ENCODE results near the gene GPR55.

Gene GPR55

DNA sequence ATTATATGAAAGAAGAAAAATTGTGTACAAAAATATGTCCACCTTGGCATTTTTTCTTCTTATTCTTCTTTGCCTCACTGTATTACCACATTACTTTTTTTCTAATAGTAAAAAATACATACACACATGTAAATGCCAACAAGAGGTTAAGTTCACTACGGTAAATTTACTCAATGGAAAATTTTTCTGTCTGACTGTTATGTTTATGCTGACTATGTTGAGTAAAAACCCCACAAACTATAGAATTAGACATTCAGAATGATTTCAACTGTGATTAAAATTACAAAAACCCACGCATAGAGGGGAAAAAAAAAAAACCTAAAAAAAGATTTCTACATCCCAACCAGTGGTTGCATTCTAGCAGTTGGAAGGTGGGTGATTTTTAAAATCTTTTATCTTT, 5.4 kb downstream of the GPR55 start:
- no peak for DNase-seq (ENCODE audit: low read depth in 1 of 2, low spot score in 1 of 2)

DNA sequence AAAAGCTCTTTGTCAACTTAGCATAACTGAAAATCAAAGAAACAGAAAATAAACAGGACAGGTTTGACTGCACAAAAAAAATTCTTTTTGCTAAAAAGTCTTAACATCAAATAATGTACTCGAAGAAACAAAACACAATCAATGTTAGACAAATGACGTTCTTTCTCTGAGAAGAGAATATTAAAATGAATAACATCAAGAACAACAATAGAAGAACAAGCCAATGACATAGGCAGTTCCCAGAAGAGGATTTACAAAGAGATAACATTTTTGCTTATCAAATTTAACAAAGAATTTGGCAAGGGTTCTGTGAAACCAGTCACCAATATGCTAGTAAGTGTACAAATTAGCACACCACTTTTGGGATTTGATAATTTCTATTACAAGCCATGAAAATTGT, 5.8 kb downstream of the GPR55 start:
- DNase-seq (ENCODE audit: low read depth in 1 of 2, low spot score in 1 of 2) = no peak

DNA sequence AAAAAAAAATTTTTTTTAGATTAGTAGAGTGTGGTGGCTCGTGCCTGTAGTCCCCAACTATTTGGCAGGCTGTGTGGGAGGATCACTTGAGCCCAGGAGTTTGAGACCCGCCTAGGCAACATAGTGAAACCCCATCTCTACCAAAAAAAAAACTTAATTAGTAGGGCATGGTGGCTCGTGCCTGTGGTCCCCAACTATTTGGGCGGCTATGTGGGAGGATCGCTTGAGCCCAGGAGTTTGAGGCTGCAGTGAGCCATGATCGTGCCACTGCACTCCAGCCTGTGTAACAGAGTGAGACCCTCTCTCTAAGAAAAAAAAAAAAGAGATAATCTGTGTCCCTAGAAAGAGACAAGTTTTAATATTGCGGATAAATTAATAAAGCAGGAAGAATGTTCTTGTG, 8.8 kb downstream of the GPR55 start:
- no peak for DNase-seq (ENCODE audit: low read depth in 1 of 2, low spot score in 1 of 2)

DNA sequence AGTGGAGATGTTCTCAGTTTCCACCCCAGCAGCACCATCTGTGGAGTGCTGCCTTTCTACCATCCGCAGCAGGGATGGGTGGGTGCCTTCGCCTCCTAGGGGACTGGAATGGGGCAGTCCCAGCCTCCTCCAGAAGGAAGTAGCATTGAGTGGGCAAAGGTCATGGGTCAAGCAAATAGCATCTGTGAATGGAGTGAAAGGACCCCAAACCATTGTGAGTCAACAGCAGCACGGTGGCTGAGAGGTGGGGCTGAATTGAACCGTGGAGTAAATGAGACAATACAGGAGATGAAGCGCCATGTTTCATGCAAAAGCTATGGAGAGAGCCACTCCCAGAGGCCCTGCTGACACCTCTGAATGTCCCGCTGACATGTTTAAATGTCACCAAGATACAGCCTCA, 9.7 kb downstream of the GPR55 start:
- no peak for DNase-seq (ENCODE audit: low read depth in 1 of 2, low spot score in 1 of 2)

DNA sequence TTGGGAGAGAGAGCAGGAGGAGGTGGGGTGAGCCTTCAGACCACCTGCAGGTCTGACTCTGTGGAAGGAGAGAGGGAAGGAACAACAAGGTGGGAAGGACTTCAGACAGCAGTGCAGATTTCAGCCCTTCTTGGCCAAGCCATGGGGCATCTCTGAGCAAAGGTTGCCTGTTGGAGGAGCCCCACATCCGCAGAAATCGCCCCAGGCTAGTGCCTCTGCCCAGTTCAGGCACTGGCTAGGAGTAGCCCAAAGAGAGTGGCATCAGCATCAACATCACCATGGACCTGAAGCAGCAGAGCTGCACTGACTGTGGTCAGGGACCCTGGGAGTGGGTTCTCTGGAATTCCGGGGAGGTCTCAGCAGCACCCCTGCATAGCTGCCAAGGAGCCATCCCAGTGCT, 10.2 kb downstream of the GPR55 start:
- no peak for DNase-seq (ENCODE audit: low read depth in 1 of 2, low spot score in 1 of 2)

DNA sequence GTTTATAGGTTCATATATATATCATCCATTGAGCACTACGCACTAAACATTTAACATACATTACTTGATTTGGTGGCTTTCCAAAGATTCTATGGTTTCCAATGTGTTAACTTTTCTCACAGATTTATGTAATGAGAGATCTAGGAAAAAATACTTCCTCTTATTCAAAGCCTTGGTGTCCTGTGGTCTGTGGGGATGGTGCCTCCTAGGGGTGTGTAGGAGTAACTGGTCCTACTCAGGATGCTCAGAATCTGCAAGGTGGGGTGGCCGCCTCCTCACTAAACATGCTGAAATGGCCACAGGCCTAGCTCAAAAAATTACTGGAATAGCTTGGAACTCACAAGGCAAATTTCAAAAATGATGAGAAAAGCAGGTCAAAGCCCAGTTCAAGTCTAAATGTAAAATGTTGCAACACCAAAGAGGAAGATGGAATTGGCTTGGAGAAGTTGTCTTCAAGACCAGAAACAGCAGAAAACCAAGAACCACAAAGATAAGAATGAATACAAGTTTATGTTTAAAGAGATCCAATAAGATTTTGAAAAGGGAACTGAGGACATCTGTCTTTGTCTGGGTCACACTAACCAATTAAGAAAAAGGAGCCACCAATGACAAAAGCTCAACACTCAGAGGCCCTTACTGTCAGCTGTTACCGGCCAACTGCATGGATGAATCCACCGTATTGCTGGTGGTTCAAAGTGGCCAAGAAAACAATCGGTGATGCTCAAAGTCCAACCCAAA, 11.5 kb downstream of the GPR55 start:
- no peak for DNase-seq (ENCODE audit: low read depth in 1 of 2, low spot score in 1 of 2)

DNA sequence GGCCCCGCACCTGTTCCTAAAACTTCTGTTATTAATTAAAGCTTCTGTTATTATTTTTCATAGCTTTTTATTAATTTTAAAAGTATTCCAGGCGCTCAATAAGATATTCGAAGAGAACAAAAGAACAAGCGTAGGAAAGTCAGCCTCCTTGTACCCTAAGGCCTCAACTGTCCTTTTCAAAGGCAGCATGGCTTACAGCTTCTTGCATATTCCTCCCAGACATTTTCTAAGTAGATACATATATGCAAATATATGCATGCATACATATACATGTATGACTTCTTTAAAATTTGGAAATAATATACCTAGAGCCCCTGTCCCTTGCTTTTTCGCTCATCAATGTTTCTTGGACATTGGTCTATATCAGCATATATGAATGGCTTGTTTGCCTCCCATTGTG, 12.3 kb downstream of the GPR55 start:
- DNase-seq (ENCODE audit: low read depth in 1 of 2, low spot score in 1 of 2) = no peak

DNA sequence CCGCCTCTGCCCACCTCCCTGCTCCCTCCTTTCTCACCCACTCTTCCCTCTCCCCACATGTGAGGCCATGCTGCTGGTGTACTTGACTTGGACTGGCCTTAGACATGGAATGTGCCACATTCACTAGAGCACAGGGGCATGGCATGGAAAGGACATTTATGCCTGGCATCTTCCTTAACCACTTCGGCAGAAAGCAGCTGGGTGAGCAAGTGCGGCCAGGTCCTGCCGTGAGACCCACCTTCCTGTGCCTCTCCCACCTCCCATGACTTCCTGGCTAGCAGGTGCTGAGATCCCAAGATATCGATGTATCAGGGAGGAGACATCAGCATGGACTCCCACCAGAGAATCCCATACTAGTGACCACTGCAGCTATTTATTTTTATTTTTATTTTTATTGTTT, 13.0 kb downstream of the GPR55 start:
- no peak for DNase-seq (ENCODE audit: low read depth in 1 of 2, low spot score in 1 of 2)

DNA sequence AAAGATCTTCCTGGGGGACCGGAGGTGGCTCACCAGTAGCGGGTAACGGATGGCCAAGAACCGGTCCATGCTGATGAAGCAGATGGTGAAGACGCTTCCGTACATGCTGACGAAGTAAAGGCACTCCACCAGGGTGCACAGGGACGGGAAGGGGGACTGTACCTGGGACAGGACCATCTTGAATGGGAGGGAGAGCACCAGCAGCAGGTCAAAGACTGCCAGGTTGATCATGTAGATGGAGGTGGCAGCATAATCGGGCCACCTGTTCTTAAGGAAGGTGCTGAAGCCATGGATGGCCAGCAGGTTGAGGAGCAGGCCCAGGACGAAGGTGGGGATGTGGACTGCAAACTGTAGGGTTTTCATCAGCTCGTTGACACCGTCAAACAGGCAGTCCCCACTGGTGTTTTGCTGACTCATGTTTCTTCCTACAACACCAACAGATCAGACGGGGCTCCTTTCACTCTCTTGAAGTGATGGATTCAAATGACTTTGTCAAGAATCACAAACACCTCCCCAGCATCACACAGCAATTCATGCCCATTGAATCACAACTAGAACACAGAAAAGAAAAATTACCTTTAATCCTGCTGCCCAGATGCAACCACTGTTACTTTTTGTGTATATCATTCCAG, 14.4 kb downstream of the GPR55 start:
- DNase-seq (ENCODE audit: low read depth in 1 of 2, low spot score in 1 of 2) = no peak

DNA sequence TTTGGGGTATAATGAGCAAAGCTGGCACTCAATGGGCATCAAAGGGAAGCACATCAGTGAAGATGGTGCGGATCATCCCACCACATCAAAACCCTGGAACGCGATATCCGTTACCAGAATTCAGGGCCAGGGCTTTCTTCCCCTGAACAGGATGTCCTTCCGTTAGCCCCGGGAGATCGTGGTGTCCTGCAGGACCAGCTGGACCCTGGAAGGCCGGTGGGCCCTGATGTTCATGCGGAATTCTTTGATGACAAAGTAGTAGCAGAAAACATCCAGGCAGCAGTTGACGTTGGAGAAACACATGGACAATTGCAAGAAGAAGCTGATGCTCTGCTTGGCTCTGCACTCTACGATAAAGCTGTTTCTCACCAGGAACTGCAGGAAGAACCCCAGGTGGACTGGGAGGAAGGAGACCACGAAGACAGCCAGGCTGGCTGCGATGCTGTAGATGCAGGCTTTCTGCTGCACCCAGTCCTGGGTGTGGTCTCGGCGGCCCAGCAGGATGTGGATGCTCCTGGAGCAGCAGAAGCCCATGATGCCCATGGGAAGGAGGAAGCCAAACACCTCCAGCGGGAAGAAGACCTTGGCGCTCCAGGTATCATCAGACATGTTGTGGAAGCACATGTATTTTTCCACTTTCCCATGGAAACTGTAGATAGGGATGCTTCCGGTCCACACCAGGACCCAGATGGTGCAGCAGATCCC, 15.0 kb downstream of the GPR55 start:
- no peak for DNase-seq (ENCODE audit: low read depth in 1 of 2, low spot score in 1 of 2)

DNA sequence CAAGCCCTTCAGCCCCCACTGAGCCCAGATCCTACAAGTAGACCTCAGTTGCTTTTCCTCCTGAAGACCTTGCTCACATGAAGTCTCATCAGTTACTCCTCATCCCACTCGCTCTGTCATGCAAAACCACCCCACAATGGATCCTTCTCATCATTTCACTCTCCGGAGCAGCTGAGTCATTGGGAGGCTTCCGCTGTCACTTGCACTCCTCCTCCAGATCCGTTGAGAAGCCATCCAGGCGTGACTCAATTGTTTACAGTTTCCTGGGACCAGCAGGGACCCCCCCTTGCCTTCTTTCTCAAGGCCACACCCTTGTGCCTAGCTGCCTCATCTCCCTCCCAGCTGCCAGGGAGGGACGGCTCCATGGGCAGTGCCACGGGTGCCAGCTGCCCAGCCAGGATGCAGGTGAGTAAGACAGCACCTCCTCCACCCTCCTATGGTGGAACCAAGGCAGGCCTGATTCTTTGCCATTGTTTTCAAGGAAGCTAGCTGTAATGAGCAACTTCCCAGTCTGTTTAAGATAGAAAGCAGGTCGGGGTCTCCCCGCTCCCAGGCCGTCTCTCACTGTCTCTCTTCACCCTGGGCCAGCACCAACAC, 16.3 kb downstream of the GPR55 start:
- peak in 1 of 2 donors; percentile 27 for DNase-seq (ENCODE audit: low read depth in 1 of 2, low spot score in 1 of 2)

DNA sequence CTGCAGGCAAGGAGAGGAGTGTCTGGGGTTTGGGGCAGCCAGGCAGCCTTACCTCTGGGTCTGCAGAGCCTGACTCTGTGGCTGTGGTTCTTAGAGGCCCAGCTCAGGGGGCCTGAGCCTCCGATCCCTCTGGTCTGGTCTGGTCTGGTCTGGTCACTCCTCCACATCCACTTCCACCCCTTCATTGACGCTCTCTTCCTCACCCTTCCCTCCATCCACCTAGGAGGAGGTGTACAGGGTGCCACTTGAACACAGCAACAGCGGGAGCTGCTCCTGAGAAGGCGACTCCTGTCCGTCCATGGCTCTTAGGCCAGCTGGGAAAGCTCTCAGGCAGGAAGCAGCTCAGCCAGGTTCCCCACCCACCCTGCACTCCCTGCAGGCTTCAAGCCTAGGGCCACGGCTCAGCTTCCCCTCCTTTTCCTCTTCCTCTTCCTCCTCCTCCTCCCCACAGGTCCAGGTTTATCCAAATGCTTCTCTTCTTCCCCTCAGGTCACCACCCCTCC, 16.9 kb downstream of the GPR55 start:
- no peak for DNase-seq (ENCODE audit: low read depth in 1 of 2, low spot score in 1 of 2)

DNA sequence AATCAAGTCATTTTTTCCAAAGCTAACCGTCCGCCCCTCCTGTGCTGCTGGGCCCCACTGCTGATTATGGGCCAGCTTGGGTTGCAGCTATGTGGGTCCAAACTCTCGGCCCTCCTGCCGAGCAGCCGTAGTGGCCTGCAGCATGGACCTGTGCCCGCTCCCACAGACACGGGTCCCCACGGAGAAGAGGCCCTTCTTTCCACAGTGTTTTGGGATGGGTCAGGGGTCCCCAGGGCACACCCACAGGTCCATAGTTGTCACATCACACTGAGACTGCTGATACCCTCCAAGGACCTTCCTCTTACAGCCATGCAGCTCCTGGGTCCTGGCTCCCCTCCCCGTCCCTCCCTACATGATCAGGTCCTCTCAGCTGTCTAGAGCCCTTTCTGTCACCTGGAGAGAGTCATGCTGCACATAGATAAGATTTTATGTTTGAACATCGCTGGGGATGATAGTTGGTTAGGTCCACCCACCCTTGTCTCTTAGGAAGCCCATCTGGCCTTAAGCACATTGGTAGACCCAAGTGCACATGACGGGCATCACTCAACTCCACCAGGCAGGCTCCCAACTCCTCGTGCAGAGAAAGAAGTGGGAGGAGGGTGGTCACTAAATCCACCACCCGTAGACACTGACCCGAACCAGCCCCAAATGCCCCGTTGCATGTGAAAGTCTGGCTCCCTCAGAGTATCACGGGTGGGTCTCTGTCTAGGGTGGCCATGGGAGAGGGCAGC, 17.5 kb downstream of the GPR55 start:
- no peak for DNase-seq (ENCODE audit: low read depth in 1 of 2, low spot score in 1 of 2)

DNA sequence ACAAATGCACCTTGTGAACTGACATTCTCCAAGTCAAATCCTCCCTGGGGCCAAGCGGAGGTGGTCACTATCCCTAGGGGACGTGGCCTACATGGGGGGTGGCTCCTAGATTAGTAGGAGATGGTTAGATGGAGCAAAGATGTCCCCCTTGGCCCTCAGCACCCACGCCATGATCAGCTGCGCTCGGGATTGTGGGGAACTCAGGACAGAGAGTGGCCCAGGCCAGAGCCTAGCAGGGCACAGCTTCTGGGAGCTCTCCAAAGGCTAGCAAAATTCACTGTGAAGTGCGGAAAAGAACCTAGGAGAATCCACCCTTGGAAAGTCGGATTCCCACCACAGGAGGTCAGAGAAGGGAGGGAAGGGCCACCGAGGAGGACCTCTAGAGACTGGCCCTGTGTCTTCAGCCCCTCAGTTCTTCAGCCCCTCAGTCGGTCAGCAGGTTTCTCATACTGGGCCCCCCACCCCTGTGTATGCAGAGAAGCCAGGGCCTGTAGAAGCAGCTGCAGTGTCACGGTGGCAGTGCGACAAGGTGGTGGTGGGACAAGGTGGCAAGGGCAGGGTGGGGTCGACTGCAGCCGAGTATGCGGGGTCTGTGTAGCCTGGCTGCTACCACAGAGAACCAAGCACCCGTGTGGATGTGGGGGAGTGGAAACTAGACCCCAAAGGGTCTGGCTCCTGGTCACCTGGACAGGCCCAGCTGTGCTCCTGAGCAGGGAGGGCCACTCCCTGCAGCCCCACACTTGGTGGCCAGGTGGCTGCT, 18.4 kb downstream of the GPR55 start:
- DNase-seq (ENCODE audit: low read depth in 1 of 2, low spot score in 1 of 2) = no peak

DNA sequence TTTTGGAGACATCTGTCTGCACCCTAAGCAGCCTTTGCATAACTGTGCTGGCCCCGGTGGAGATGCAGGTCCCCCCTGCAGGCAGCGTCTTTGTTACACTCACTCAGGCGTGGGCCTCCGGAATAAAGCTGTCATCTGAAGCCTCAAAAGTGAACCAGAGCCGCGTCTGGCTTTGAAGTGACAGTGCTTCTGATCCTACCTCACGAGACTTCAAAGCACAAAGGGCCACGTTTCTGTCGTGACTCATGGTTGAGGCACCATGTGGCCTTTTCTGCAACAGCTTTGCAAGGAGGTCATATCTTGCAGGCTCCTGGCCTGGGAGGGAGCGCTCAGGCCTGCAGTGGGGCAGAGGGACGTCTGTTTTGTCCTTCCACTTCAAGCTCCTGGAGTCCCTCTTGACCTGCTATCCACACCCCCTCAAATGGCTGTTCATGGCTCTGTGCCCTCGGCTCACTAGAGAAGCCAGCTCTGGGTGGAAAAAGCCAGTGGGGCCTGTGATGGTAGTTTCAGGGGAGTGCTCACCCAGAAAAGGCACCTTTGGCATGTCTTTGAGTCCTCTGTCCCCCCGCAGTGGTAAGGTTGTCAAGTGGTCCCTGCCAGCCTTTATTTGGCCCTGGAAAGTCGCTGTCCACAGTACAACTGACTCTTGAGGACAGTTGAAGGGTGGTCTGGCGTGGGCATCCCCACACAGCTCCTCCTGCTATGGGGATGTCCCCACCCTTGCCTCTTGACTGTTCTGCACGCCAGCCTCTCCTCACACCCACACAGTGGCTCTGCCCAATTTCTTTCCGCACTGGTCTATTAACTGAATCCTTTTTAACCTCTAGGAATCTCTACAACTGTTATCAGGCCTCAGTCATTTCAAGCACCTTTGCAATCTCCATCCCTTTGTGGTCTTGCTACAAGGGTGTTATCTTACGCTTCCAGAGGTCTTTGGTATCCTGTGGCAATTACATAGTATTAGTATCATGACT, 19.3 kb downstream of the GPR55 start:
- DNase-seq (ENCODE audit: low read depth in 1 of 2, low spot score in 1 of 2) = peak; percentile 67 to 73

DNA sequence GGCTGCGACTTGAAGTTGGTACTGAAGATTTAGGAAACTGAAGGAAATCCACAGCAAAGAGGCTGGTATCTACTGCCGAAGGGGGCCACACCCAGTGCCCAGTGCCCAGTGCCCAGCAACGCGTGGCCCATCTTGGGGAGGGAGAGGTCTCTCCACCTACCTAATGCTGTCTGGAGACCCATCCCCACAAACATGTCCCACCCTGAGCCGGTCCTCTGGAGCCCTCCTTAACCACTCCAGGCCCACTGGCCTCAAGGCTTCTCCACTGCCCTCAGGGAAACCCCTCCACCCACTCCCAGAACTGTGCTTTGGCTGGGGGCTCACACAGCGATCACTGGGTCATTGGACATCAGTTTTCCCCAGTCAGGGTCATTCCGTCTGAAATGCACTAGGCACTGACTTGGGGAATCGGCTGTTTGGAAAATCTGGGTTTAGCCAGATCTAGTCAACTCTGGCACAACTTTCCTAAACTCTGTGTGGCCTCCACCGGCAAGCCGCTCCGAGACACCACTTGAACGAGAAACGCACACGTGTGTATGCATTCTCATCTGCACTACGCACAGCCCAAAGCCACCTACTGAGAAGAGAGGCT, 20.1 kb downstream of the GPR55 start:
- no peak for DNase-seq (ENCODE audit: low read depth in 1 of 2, low spot score in 1 of 2)

DNA sequence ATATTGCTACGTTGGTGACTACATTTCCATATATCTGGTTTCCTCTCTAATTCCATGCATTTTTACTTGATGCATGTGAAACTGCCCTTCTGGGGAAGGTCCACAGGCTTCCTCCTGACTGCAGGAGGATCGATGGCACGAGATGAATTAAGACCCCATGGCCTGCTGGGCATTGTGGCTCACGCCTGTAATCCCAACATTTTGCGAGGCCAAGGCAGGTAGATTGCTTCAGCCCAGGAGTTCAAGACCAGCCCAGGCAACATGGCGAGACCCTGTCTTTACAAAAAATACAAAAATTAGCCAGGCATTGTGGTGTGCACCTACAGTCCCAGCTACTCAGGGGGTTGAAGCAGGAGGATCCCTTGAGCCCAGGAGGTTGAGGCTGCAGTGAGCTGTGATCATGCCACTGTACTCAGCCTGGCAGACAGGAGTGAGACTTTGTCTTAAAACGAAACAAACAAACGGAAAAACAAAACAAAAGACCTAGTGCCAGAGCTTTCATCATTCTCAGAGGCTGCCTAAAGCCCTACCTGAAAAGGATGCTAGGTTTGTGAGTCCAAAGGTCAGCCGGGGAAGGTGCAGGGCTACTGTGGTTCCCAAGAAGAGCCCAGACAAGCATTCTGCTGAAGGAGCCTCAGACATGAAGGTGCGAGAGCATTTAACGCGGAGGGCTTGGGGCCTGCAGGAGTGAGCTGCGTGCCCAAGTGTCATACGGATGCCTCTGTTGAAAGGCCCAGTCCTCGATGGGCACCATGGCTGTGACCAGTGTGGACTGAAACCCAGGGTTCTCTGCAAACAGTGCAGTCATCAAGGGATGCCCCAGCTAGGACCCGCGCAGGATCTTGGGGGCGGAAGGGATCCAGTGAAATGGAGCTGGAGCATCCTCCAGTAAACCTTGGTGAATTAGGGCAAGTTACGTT, 21.6 kb downstream of the GPR55 start:
- DNase-seq (ENCODE audit: low read depth in 1 of 2, low spot score in 1 of 2) = no peak

Measured in stimulated activated CD4-positive, alpha-beta T cell treated with anti-CD3 and anti-CD28 coated beads, Interleukin-15, amount 100 ng/mL, for 1 hour (primary cell).